Breast epithelium (tissue), 3 donors: Measurements from ENCODE around the gene LRRC17.

Experiments
- POLR2A ChIP-seq: fragments of 450-650 bp; IDR thresholded peaks from one replicate; pipeline ENCODE4 v1.6.1; 2016; ENCODE audit warnings: antibody characterized with exemption, mild to moderate bottlenecking, moderate library complexity
- POLR2AphosphoS5 ChIP-seq, 3 donors: sonication (generic); formaldehyde crosslinking; IDR thresholded peaks; one replicate each; pipeline ENCODE4 v1.6.1; 2017; ENCODE audit warnings: antibody characterized with exemption in 3 of 3
- TF ChIP-seq, protein P1 (sequence below), 3 donors: fragments of 450-650 bp; IDR thresholded peaks; one replicate each; pipeline ENCODE4 v1.5.1; 2016 to 2017; ENCODE audit warnings: antibody characterized with exemption in 3 of 3, mild to moderate bottlenecking in 3 of 3, moderate library complexity in 3 of 3

DNA sequence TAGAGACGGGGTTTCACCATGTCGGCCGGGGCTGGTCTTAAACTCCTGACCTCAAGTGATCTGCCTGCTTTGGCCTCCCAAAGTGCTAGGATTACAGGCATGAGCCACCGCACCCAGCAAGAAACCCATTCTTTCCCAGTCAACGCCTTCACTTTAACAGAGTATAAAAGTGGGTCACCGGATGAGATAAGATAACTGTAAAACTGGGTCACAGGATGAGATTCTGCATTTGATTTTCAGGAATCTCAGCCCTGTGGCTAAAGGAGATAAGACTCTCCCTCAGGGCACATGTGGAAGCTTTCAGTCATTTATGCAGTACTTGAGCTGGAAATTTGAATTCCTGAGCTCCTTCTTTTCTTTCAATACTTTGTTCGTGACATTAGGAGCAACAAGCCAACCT, 70.8 kb downstream of the LRRC17 start:
- TF ChIP-seq, protein P1, sequence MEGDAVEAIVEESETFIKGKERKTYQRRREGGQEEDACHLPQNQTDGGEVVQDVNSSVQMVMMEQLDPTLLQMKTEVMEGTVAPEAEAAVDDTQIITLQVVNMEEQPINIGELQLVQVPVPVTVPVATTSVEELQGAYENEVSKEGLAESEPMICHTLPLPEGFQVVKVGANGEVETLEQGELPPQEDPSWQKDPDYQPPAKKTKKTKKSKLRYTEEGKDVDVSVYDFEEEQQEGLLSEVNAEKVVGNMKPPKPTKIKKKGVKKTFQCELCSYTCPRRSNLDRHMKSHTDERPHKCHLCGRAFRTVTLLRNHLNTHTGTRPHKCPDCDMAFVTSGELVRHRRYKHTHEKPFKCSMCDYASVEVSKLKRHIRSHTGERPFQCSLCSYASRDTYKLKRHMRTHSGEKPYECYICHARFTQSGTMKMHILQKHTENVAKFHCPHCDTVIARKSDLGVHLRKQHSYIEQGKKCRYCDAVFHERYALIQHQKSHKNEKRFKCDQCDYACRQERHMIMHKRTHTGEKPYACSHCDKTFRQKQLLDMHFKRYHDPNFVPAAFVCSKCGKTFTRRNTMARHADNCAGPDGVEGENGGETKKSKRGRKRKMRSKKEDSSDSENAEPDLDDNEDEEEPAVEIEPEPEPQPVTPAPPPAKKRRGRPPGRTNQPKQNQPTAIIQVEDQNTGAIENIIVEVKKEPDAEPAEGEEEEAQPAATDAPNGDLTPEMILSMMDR (IDR thresholded peaks at IDR 0.05) = no peak
- TF ChIP-seq POLR2AphosphoS5 (IDR thresholded peaks at IDR 0.05) (no peak), POLR2A (no peak)
